SK-N-SH treated with all-trans-retinoic acid at 6 μM for 48 hours (cell line): ENCODE data around the gene MMP15.

ENCODE experiments used
- ATAC-seq: fragments of 200-7000 bp; cut with Tn5 transposase; 3 replicates; pipeline ENCODE4 v1.9.1; 2020; ENCODE audit warnings: mild to moderate bottlenecking, moderate library complexity
- ARNTL ChIP-seq: fragments of 450-650 bp; formaldehyde crosslinking; IDR thresholded peaks from 2 replicates; pipeline ENCODE4 v1.5.0; 2020; ENCODE audit warnings: low read depth, mild to moderate bottlenecking, moderate library complexity, borderline replicate concordance
- BACH2 ChIP-seq: fragments of 250-450 bp; sonication (Bioruptor Pico); IDR thresholded peaks from 2 replicates; pipeline ENCODE4 v1.9.0; 2021; ENCODE audit warnings: mild to moderate bottlenecking, borderline replicate concordance
- CREB5 ChIP-seq: fragments of 250-450 bp; sonication (Bioruptor Pico); IDR thresholded peaks from 2 replicates; pipeline ENCODE4 v1.5.1; 2020; ENCODE audit warnings: low read depth, mild to moderate bottlenecking, moderate library complexity
- CSDC2 ChIP-seq: fragments of 250-450 bp; sonication (Bioruptor Pico); IDR thresholded peaks from 2 replicates; pipeline ENCODE4 v1.5.0; 2020; ENCODE audit warnings: mild to moderate bottlenecking, moderate library complexity
- ESRRG ChIP-seq: fragments of 250-450 bp; sonication (Bioruptor Pico); IDR thresholded peaks from 2 replicates; pipeline ENCODE4 v1.6.1; 2021; ENCODE audit warnings: mild to moderate bottlenecking
- GLIS3 ChIP-seq: fragments of 250-450 bp; sonication (Bioruptor Pico); IDR thresholded peaks from 2 replicates; pipeline ENCODE4 v1.5.0; 2020; ENCODE audit warnings: mild to moderate bottlenecking, moderate library complexity
- ISL1 ChIP-seq: fragments of 250-450 bp; sonication (Bioruptor Pico); IDR thresholded peaks from 2 replicates; pipeline ENCODE4 v2.1.2; 2022; ENCODE audit warnings: mild to moderate bottlenecking, moderate library complexity
- OSR1 ChIP-seq: fragments of 250-450 bp; sonication (Bioruptor Pico); IDR thresholded peaks from 2 replicates; pipeline ENCODE4 v1.8.0; 2022; ENCODE audit warnings: moderate library complexity, mild to moderate bottlenecking, inconsistent platforms
- POU6F1 ChIP-seq: fragments of 250-450 bp; sonication (Bioruptor Pico); IDR thresholded peaks from 2 replicates; pipeline ENCODE4 v1.8.0; 2021; ENCODE audit warnings: low read depth, mild to moderate bottlenecking, moderate library complexity, borderline replicate concordance
- PPARA ChIP-seq: fragments of 250-450 bp; sonication (Bioruptor Pico); IDR thresholded peaks from 2 replicates; pipeline ENCODE4 v1.5.0; 2020; ENCODE audit warnings: mild to moderate bottlenecking, borderline replicate concordance
- RARB ChIP-seq: fragments of 250-450 bp; sonication (Bioruptor Pico); IDR thresholded peaks from 2 replicates; pipeline ENCODE4 v1.8.0; 2021; ENCODE audit warnings: mild to moderate bottlenecking, moderate library complexity
- SNAI2 ChIP-seq: fragments of 250-450 bp; sonication (Bioruptor Pico); IDR thresholded peaks from 2 replicates; pipeline ENCODE4 v1.5.0; 2020; ENCODE audit warnings: mild to moderate bottlenecking, moderate library complexity
- TCF4 ChIP-seq: fragments of 250-450 bp; sonication (Bioruptor Pico); IDR thresholded peaks from 2 replicates; pipeline ENCODE4 v1.8.0; 2021; ENCODE audit warnings: mild to moderate bottlenecking, moderate library complexity, borderline replicate concordance
- TOX ChIP-seq: fragments of 250-450 bp; sonication (Bioruptor Pico); IDR thresholded peaks from 2 replicates; pipeline ENCODE4 v1.8.0; 2021; ENCODE audit warnings: mild to moderate bottlenecking, moderate library complexity, borderline replicate concordance
- TSHZ2 ChIP-seq: fragments of 250-450 bp; sonication (Bioruptor Pico); IDR thresholded peaks from 2 replicates; pipeline ENCODE4 v1.5.0; 2020; ENCODE audit warnings: mild to moderate bottlenecking, moderate library complexity
- ZC3H10 ChIP-seq: fragments of 250-450 bp; sonication (Bioruptor Pico); IDR thresholded peaks from 2 replicates; pipeline ENCODE4 v1.5.1; 2021; ENCODE audit warnings: mild to moderate bottlenecking, moderate library complexity
- ZFP3 ChIP-seq: fragments of 250-450 bp; sonication (Bioruptor Pico); IDR thresholded peaks from 2 replicates; pipeline ENCODE4 v1.5.0; 2020; ENCODE audit warnings: mild to moderate bottlenecking, moderate library complexity
- ZFP30 ChIP-seq: fragments of 450-650 bp; formaldehyde crosslinking; IDR thresholded peaks from 2 replicates; pipeline ENCODE4 v1.5.0; 2022; ENCODE audit warnings: mild to moderate bottlenecking, moderate library complexity
- ZNF565 ChIP-seq: fragments of 450-650 bp; formaldehyde crosslinking; conservative IDR thresholded peaks from 2 replicates; pipeline ENCODE4 v1.5.0; 2020; ENCODE audit warnings: low read depth, mild to moderate bottlenecking, moderate library complexity
- ZNF8 ChIP-seq: fragments of 450-650 bp; formaldehyde crosslinking; IDR thresholded peaks from 2 replicates; pipeline ENCODE4 v1.5.0; 2020; ENCODE audit warnings: mild to moderate bottlenecking, moderate library complexity
- TF ChIP-seq, protein P1 (sequence below): fragments of 250-450 bp; sonication (Bioruptor Pico); IDR thresholded peaks from 2 replicates; pipeline ENCODE4 v1.8.0; 2020; ENCODE audit warnings: mild to moderate bottlenecking, moderate library complexity, borderline replicate concordance
- TF ChIP-seq, protein P2 (sequence below): fragments of 250-450 bp; sonication (Bioruptor Pico); IDR thresholded peaks from 2 replicates; pipeline ENCODE4 v1.5.1; 2021; ENCODE audit warnings: mild to moderate bottlenecking, moderate library complexity

MMP15 gene

DNA sequence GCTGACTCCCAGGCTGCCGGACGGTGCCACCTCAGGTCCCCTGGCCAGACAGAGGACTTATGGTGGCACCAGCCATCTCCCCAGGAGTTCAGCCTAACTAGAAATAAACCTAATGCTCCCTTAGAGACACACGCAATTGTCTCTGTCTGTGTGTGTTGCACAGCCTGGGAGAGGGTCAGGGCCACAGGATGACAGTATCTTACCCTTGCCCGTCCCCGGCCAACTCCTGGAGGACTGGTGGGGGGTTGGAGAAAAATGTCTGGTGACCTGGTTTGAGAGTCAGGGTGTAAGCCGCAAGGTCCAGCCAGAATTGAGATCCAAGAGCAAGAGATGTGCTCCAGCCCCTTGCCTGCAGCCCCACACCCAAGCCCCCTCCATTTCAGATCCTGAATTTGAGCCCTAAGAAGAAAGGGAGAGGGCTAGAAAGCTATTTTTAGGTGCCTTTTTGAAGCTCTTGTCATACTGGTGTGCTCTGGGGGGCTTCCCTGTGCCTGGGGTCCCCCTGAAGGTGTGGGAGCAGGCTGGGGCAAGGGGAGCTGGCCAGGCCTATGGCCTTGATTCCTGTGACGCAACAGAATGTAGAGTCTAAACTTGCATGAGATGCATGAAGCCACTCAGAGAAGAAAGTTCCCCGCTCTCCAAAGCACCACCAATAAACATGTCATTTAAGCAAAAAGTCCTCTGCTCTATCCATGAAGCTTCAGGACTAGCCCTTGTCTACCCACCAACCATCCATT, 37.9 kb upstream of the MMP15 start:
- no peak for ATAC-seq
- TF ChIP-seq ZFP3 = no peak
- TF ChIP-seq CREB5 = no peak
- no peak for TF ChIP-seq ZNF8 (CRISPR knock-in tag)
- TF ChIP-seq ZFP30 = no peak
- no peak for TF ChIP-seq TOX
- TF ChIP-seq CSDC2 = no peak
- no peak for TF ChIP-seq ZC3H10 (CRISPR knock-in tag)
- no peak for TF ChIP-seq TSHZ2 (CRISPR knock-in tag)
- no peak for TF ChIP-seq GLIS3 (CRISPR knock-in tag)
- no peak for TF ChIP-seq ISL1 (CRISPR knock-in tag)
- no peak for TF ChIP-seq SNAI2 (CRISPR knock-in tag)
- TF ChIP-seq ARNTL (CRISPR knock-in tag) = no peak
- TF ChIP-seq PPARA = no peak
- TF ChIP-seq POU6F1 = no peak
- TF ChIP-seq OSR1 (CRISPR knock-in tag) = no peak

- no peak for ATAC-seq
- TF ChIP-seq TCF4 (CRISPR knock-in tag) (no peak), SNAI2 (CRISPR knock-in tag) (no peak), OSR1 (CRISPR knock-in tag) (no peak), BACH2 (CRISPR knock-in tag) (no peak), TSHZ2 (CRISPR knock-in tag) (no peak), ESRRG (CRISPR knock-in tag) (no peak), ZNF565 (CRISPR knock-in tag) (no peak), ZFP30 (no peak), ISL1 (CRISPR knock-in tag) (no peak), CSDC2 (no peak), TOX (no peak), ZNF8 (CRISPR knock-in tag) (no peak), PPARA (no peak), GLIS3 (CRISPR knock-in tag) (no peak), RARB (CRISPR knock-in tag) (no peak), CREB5 (no peak)
- TF ChIP-seq, protein P1, sequence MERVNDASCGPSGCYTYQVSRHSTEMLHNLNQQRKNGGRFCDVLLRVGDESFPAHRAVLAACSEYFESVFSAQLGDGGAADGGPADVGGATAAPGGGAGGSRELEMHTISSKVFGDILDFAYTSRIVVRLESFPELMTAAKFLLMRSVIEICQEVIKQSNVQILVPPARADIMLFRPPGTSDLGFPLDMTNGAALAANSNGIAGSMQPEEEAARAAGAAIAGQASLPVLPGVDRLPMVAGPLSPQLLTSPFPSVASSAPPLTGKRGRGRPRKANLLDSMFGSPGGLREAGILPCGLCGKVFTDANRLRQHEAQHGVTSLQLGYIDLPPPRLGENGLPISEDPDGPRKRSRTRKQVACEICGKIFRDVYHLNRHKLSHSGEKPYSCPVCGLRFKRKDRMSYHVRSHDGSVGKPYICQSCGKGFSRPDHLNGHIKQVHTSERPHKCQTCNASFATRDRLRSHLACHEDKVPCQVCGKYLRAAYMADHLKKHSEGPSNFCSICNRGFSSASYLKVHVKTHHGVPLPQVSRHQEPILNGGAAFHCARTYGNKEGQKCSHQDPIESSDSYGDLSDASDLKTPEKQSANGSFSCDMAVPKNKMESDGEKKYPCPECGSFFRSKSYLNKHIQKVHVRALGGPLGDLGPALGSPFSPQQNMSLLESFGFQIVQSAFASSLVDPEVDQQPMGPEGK (CRISPR knock-in tag) = no peak
- TF ChIP-seq, protein P2, sequence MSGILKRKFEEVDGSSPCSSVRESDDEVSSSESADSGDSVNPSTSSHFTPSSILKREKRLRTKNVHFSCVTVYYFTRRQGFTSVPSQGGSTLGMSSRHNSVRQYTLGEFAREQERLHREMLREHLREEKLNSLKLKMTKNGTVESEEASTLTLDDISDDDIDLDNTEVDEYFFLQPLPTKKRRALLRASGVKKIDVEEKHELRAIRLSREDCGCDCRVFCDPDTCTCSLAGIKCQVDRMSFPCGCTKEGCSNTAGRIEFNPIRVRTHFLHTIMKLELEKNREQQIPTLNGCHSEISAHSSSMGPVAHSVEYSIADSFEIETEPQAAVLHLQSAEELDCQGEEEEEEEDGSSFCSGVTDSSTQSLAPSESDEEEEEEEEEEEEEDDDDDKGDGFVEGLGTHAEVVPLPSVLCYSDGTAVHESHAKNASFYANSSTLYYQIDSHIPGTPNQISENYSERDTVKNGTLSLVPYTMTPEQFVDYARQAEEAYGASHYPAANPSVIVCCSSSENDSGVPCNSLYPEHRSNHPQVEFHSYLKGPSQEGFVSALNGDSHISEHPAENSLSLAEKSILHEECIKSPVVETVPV (CRISPR knock-in tag) = no peak
Observed at GRCh38 chr16:57988929-57989328, 36.6 kb upstream of the MMP15 start.
